NCI-H82 treated with DMSO at 0.1 percent for 48 hours (cell line): ENCODE results near the gene TCF23.

ENCODE experiments used
- DNase-seq: peaks from one replicate; lab custom pipeline; 2025; ENCODE audit not compliant: unreplicated experiment; lab: John Stamatoyannopoulos, UW

TCF23 gene

DNA sequence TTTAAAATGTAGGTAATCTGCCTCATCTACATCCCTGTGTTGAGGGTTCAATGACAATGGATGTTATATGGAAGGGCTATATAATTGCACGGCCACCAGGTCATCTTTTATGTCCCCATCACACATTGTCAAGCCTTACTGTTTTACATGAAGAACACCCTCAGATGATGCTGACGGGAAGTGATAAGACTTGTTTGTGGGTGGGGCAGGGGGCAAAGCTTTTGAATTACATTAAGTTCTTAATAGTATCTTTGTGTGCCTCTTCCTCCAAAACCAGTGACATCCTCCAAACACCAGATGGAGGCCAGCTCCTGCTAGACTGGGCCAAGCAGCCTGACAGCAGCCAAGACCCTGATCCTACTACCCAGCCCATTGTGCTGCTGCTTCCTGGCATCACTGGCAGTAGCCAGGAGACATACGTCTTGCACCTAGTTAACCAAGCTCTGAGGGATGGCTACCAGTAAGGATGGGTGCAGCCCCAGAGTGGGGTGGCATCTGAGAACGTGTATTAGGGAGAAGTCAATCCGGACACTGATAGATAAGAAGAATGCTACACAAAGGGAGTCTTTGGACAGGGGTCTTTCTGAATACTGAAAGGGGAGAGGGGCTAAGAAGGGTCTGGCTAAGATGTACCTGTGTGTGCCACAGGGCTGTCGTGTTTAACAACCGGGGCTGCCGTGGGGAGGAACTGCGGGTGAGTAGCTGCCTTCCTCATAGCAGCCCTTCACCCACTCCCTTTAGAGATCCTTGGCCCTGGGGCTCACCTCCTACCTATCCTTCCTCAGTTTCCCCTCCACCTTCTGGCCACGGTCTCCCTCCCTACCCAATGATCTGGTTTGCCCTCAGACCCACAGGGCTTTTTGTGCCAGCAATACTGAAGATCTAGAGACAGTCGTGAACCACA, 19.9 kb upstream of the TCF23 start:
- DNase-seq, result no peak

DNA sequence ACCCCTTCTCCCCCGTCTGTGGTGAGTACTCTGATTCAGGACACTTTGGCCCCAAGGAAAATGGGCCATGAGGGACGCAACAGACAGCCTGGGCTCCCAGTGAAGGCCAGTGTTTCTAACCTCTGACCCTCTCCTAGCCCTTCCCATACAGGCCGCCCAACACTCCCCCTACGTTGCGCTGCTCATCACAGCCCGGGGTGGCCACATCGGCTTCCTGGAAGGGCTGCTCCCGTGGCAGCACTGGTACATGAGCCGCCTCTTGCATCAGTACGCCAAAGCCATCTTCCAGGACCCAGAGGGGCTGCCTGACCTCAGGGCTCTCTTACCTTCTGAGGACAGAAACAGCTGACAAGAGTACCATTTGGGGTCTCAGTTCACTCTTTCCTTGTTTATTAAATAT, 18.4 kb upstream of the TCF23 start:
- no peak for DNase-seq

DNA sequence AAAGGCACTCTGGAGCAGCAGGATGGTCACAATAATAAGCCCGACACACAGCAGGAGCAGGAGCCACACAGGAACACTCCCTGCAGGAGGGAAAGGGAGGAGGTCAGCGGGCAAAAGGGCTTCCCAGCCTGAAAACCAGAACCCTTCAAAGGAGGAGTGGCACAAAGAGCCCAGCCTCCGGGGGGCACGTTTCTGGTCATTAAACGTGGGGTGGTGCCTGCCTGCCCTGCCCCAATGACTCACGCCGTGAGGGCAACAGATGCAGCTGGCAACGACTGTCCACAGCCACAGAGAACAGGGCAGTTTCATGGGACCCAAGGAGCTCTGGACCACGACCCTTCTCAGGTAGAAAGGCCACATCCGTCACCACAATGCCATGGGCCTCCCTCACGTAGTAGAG, 17.4 kb upstream of the TCF23 start:
- DNase-seq, result no peak

DNA sequence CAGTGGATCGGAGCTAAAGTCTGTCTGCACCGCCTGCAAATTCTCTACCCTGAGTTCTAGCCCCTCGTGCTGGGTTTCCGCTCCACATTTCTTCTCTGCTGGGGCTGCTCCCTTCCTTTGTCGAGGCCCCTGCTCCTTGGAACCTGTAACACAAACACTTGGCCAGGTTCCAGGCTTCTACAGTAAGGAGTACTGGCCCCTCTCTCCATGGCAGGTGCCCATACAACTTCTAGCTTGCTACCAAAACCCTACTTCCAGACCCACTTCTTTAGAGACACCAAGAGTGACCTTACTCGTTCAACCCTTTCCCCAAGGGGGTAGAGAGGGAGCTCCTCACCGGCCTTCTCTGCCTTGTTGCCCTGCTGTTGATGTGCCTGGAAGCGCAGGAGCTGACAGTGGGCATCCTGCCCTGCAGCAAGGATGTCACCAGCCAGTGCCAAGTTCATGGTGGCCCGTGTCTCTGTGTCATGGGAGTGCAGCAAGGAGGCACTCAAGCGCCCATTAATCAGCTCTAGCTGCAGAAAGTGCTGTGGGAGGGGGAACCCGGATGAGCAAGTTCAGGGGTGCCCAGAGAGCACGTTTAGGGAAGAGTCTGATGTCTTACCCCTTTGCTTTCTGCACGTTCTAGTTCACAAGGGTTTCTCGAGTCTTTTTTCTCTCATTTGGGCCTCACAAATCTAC, 15.5 kb upstream of the TCF23 start:
- no peak for DNase-seq

DNA sequence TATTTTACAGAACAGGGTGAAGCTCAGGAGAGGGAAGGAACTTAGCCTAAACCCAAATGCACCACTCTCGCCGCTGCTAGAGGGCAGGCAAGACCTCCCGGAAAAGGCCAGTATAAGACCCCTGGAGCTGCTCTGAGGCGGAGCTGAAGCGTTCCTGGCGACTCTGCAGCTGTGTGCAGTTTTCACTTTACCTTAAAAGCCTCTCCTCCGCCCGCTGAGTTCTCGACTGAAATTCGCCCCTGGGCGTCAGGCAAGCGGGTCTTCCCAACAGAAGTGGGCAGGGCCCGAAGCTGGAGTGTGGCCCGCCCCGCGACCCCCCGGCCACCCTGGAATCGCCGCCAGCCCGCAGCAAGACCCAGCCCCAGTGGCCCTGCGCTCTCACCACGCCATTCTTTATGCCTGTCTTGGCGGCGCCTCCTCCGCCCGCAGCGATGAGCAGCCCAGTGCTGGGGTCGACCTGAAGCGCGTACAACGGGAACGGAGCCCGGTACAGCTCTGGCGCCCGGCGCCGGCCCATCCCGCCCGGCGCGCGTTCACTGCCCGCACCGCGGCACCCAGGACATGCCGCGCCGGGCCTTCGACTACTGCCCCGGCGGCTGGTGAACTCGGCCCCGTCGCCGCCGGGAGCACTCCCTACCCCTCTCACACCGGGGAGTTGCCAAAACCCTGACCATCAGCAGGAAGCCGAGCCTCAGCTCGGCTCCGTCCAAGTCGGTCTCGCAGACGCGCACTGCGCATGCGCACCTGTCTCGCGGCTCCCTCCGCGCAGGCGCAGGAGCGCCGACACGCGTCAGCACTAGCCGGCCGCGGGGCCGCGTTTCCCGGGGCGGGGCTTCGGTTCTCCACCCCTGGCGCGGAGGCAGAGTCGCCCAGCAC, 14.7 kb upstream of the TCF23 start, which contains the start of gene PREB:
PREB (minus strand) TSS at position 732 of the 876 bp plus-strand sequence; CDS start at position 517, 215 bp downstream.
- DNase-seq, result peak; percentile 90

DNA sequence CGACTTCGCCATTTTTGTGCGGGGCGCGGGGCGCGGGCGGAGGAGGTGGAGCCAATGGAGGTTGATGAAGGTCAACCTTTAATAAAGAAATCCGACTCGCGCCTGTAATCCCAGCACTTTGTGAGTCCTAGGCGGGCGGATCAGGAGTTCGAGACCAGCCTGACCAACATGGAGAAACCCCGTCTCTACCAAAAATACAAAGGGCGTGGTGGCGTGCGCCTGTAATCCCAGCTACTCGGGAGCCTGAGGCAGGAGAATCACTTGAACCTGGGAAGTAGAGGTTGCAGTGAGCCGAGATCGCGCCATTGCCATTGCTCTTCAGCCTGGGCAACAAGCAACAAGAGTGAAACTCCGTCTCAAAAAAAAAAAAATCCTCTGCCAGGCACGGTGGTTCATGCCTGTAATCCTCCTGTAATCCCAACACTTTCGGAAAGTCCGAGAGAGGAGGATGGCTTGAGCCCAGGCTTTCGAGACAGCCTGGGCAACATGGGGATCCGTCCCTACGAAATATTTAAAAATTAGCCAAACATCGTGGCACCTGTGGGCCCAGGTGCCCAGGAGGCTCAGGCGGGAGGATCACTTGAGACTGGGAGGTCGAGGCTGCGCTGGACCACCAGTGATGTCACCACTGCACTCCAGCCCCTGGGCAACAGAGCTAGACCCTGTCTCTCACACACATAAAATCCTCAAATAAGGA, 13.9 kb upstream of the TCF23 start:
- DNase-seq, result no peak

DNA sequence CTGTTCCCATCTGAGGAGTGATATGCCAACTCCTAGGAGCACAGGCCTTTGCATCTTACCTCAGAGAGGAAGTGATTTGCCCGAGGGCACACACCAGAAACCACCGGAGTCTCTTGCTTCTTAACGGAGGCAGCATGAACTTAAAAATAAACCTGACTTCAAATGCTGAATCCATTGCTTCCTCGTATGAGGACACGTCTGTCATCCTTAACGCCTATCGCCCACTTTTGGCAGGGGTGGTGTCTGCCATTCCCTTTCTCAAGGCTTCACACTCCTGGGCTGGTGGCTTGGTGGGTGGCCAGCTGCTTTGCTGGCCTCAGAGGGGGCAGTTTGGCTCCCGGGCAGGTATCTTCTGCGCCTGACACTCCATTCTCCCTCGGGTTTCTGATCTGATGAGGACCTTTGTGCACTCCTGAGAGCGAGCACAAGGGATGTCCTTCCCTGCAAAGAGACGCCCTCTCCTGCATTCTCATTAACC, 13.3 kb upstream of the TCF23 start:
- no peak for DNase-seq

DNA sequence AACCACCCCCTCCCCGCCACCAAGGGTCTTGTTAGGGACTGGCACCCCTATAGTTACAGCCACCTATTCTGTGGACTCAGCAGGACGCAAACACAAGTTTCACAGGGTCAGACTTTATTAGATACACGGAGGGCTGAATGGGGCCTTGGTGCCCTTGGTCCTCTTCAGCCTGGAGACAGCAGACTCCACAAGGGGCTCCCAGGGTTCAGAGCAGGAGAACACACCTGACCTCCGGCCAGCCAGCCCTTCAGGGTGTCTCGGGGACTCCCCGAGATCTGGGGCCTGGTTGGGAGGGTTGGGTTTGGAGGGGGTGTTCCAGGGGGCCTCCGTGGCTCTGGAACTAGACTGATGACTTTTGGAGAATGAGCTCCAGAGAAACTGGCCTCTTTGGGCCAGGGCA, 12.1 kb upstream of the TCF23 start:
- no peak for DNase-seq

DNA sequence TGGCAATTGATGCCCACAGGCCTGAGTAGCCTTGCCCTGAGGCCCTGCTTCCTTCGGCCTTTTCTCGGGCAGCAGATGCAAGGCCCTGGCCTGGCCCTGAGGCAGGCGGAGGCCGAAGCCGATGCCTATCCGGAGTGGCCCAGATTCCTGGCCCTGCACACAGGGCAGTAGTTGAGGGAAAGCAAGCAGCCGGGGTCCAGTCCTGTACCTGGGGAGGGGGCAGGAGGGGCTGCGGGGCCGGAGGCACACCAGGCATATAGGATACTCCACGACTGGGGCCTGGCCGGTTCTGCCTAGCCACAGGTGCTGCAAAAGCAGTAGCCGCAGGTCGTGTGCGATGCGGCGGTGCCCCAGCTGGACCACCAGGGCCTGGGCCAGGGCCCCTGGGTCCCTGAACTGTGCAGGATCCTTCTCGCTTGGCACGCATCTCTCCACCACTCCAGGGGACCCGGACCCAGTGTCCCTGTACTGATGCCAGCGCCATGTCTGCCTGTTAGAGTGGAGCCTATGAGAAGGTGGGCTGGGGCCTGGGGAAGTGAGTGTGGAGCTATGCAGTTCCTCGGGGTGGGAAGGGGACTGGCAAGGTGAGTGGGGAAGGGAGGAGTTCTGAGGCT, 11.4 kb upstream of the TCF23 start:
- DNase-seq, result no peak

DNA sequence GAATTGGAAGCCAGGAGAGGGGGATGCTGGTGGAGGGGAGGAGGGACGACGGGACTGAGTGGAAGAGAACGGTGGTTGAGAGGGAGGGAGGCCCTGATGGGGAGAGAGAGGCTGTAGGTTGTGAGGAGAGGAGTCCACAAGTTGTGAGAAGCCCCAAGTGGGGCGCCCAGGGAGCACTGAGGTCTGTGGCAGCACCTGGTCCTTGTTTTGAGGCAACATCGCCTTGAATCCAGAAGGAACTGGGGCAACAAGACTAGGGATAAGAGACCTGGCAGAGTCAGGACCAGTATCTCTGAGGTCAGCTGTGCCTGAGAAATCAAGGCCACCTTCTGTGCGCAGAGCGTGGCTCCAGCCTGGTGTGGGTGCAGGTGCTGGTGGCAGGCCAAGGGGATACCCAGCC, 10.7 kb upstream of the TCF23 start:
- DNase-seq, result no peak

DNA sequence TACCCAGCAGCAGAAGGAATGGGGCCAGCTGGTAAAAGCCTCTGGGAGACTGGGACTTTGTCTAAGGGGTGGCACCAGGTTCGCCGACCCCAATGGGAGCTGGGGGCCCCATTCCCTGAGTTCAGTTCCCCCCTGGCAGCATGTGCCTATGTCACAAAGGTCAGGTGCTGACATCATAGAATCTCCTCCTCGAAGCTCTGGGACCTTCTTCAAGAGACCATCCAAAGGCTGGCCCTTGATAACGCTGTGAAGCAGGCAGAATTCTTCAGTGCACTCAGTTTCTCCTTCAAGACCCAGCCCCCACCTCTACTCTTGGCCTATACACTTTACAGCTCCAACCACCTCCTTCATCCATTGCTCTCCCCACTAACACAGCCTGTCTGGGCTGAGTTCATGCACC, 9.5 kb upstream of the TCF23 start, which contains the start of gene PRR30:
PRR30 (minus strand) TSS at position 101 of the 400 bp plus-strand sequence. CDS start 1,081 bp downstream, outside the sequence.
- no peak for DNase-seq

DNA sequence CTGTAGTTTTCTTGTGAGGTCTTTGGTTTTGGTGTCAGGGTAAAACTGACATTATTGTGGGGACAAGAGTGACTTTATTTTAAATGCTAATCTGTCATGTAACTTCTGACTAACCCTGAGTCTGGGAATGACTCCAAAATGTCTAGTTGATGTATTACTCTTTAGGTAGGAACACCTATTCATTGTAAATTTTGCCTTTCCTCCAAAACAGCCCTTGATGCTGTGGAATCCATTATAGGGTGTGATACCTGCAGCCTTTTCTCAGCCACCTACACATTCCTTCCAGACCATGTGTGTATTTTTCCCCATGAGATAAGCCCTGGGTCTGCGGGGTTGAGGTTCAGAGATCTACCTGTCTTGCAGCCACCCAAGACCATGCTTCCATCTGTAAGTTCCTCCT, 5.5 kb upstream of the TCF23 start:
- DNase-seq, result no peak

DNA sequence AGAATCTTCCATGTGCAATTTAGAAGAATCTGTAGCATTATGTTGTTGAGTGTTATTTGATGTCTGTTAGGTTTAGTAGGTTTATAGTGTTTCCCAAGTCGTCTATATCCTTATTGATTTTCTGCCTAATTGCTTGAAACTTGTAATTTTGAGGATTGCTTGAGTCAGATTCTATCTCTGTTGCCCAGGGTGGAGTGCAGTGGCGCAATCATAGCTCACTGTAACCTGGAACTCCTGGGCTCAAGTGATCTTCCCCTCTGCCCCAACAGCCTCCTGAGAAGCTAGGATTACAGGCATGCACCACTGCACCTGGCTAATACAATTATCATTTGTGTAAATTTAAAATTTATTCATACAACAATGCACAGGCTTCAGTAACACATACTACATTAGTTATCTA, 3.1 kb upstream of the TCF23 start:
- DNase-seq, result no peak

DNA sequence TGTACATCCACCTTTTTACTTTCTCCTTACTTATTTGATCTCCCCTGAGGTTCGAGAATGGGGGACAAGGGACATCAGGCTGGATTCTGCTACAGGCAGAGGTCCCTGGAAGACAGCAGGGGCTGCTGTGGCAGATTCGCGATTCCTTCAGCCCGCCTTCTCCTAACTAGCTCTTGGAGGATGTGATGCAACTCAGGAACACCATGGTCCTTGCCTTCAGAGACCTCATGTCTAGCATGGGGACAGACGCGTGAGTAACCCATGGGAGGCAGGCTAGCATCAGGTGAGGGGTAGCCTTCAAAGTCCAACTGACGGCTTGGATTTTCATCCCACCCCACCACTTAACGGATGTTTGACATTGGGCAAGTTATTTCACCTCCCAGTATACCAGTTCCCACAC, 869 bp upstream of the TCF23 start:
- no peak for DNase-seq

DNA sequence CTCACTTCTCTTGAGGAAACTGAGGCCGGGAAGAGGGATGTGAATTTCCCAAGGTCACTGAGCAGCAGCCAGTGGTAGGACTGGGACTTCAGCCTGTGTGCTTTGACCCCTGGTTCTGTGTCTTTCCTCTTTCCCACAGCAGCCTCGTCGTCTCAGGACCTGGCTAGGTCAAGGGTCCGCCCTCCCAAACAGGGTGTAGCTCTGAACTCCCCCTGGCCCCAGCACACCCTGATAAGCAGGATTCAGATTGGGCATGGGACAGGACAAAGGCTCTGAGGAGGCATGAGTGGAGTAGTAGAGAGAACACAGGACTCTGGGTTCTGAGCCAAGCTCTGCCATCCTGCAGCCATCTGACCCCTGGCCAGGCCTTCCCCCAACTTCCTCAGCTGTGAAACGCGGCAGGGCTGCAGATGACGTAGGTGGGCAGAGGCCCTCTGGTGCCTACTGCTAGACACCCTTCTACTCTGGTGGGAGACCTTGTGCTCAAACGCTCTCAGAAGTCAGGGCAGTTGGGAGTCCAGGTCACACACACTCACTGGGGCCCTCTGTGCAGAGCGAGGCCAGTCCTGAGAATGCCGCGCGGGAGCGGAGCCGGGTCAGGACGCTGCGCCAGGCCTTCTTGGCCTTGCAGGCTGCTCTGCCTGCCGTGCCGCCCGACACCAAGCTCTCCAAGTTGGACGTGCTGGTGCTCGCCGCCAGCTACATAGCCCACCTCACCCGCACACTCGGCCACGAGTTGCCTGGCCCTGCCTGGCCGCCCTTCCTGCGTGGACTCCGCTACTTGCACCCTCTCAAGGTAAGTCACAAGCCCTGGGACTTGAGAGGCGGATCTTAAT, 984 bp downstream of the TCF23 start:
- DNase-seq, result no peak

DNA sequence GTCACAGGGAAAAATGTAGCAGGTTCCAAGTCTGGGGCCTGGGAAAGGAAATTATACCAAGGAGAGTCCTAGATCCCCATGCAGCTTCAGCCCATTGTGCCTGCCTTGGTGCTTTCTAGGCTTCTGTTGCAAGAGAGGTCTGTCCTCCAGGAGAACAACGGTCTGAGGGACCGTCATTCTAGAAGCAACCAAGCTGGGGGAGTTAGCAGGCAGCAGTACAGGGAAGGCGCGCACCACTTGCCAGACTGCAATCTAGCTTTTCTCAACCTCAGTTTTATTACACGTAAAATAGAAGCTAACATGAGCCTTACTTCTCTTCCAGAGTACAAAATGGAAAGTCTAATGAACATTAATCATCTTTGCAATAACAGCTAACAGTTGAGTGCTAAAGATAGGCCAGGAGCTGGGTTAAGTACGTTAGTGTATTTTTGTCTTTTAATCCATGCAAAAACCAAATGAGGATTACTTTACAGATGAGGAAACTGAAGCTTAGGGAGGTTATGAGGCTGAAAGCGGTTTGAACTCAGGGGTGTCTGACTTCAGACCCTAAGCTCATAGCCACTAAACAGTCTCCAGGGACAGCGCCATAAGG, 1.9 kb downstream of the TCF23 start:
- peak; percentile 29 for DNase-seq

DNA sequence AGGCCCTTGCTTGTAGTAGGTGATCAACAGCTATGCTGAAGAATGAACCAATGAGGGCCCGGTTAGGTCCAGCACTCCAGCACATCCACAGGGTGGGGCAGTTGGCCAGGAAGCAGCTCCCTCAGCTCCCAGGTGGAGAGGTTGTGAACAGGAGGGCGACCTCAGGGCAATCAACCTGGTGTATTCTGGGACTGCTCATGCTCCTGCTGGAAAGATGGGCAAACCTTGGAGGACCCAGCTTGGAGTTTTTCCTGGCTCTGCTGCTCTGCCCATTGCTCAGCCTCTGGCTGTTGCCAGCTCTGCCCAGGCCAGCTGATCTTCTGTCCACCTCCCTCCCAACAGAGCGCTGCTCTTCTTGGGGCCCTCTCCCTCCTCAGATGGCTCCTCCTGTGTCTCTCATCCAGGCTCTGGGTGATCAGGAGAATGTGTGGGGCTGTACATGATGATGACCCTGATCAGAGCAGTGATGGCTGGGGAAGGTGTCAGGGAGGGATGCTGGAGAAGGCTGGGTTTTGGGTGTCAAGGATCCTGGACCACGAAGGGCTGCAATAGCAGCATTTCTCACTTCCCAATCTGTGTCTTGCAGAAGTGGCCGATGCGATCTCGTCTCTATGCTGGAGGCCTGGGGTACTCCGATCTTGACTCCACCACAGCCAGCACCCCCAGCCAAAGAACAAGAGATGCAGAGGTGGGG, 3.4 kb downstream of the TCF23 start:
- DNase-seq, result no peak

DNA sequence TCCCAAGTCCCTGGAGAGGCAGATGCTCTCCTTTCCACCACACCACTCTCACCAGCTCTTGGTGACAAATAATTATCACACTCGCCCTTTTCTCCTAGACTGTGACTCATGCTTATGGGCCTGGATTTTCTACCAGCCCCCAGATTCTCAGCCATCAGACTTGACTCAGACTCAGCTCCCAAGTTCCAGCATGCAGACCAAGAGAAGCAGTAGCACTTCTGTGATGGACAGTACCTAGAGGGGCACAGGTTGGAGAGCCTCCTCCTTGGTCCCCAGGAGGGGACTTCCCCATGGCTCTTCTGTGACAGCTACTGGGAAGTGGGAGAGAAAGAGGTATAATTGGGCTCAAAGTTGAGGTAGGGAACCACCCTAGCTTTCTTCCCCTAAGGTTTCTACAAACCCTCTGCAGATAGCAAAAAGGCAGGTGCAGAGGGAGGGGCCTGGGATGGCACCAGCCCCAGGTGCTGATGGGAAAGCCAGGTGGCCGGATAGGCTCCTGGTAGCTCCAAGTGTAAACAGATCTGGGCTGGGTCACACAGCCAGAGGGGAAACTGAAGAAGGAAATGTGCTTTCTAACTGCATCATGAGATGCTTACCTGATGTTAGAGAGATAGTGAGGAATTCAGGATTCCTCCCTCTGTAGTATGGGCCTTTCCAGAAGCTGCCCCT, 4.1 kb downstream of the TCF23 start:
- no peak for DNase-seq
